HepG2 (cell line): ENCODE measurements around the gene CCL16. TPM values are rescaled to one million over a fixed set of nuclear protein-coding genes. Genes with fewer than 3 reads are reported as not detected.

Experiments used
- EHMT2 ChIP-seq: fragments of 200-600 bp; sonication (generic); IDR thresholded peaks from 2 replicates; pipeline ENCODE4 v1.7.0; 2017; ENCODE audit warnings: antibody characterized with exemption, low read depth, low read length, borderline replicate concordance
- HDAC2 ChIP-seq: sonication (generic); formaldehyde crosslinking; IDR thresholded peaks from 2 replicates; pipeline ENCODE4 v1.4.0; 2020; ENCODE audit warnings: missing genetic modification reagents
- HHEX ChIP-seq: IDR thresholded peaks from 2 replicates; pipeline ENCODE4 v1.6.1; 2016; ENCODE audit warnings: control low read depth
- HNF1A ChIP-seq, 2 experiments: sonication (generic) in 1 of 2; formaldehyde crosslinking in 1 of 2; IDR thresholded peaks; 2 replicates each; pipeline versions ENCODE4 v1.4.0 to v1.6.1; 2016 to 2020; ENCODE audit warnings: borderline replicate concordance in 1 of 2, low read depth in 1 of 2, mild to moderate bottlenecking in 1 of 2, missing genetic modification reagents in 1 of 2
- HOXA3 ChIP-seq: sonication (generic); formaldehyde crosslinking; IDR thresholded peaks from 2 replicates; pipeline ENCODE4 v1.5.0; 2020; ENCODE audit warnings: missing genetic modification reagents
- JUNB ChIP-seq: sonication (generic); formaldehyde crosslinking; IDR thresholded peaks from 2 replicates; pipeline ENCODE4 v1.8.0; 2022; ENCODE audit warnings: missing genetic modification reagents, mild to moderate bottlenecking, borderline replicate concordance
- PHF20 ChIP-seq: sonication (generic); formaldehyde crosslinking; IDR thresholded peaks from 2 replicates; pipeline ENCODE4 v1.5.0; 2020; ENCODE audit warnings: mild to moderate bottlenecking, missing genetic modification reagents
- POGK ChIP-seq: sonication (generic); formaldehyde crosslinking; conservative IDR thresholded peaks from 2 replicates; pipeline ENCODE4 v1.8.0; 2022; ENCODE audit warnings: mild to moderate bottlenecking, moderate library complexity, missing genetic modification reagents
- RARA ChIP-seq: IDR thresholded peaks from 2 replicates; pipeline ENCODE4 v1.6.1; 2016; ENCODE audit warnings: missing genetic modification reagents, missing compliant biosample characterization
- RELA ChIP-seq: sonication (generic); formaldehyde crosslinking; IDR thresholded peaks from 2 replicates; pipeline ENCODE4 v1.4.0; 2020; ENCODE audit warnings: missing genetic modification reagents
- TEAD3 ChIP-seq: optimal IDR thresholded peaks from 2 replicates; pipeline ENCODE3; 2016; ENCODE audit warnings: borderline replicate concordance
- ZFP90 ChIP-seq: sonication (generic); formaldehyde crosslinking; IDR thresholded peaks from 2 replicates; pipeline ENCODE4 v1.8.0; 2022; ENCODE audit warnings: missing genetic modification reagents, mild to moderate bottlenecking, inconsistent platforms, borderline replicate concordance
- ZIK1 ChIP-seq: sonication (generic); formaldehyde crosslinking; IDR thresholded peaks from 2 replicates; pipeline ENCODE4 v1.5.0; 2020; ENCODE audit warnings: mild to moderate bottlenecking, low read depth, missing genetic modification reagents, borderline replicate concordance
- ZNF101 ChIP-seq: sonication (generic); formaldehyde crosslinking; IDR thresholded peaks from 2 replicates; pipeline ENCODE4 v1.4.0; 2020; ENCODE audit warnings: mild to moderate bottlenecking, low read depth, missing genetic modification reagents, borderline replicate concordance
- ZNF510 ChIP-seq: sonication (generic); formaldehyde crosslinking; IDR thresholded peaks from 2 replicates; pipeline ENCODE4 v1.4.0; 2020; ENCODE audit warnings: low read depth, mild to moderate bottlenecking, missing genetic modification reagents
- ZNF597 ChIP-seq: sonication (generic); formaldehyde crosslinking; IDR thresholded peaks from 2 replicates; pipeline ENCODE4 v1.5.0; 2020; ENCODE audit warnings: missing genetic modification reagents
- ZNF629 ChIP-seq: sonication (generic); formaldehyde crosslinking; conservative IDR thresholded peaks from 2 replicates; pipeline ENCODE4 v1.5.0; 2020; ENCODE audit warnings: missing genetic modification reagents
- polyA plus RNA-seq, 8 experiments: library from polyadenylated mRNA; depleted of rRNA in 3 of 8; stranded (reverse) in 7 of 8; unstranded in 1 of 8; fragments of >200 nt; fragmentation: Illumina TruSeq in 4 of 8; extraction: Trizol in 4 of 8; gene quantifications; 2 replicates each; pipeline versions ENCODE4 v1.2.1 to v1.2.3, GENCODE V29; 2011 to 2016; ENCODE audit warnings: low read depth in 4 of 8, missing spikeins in 1 of 8, mixed read lengths in 1 of 8; ENCODE audit not compliant: insufficient read depth in 1 of 8
- total RNA-seq, 5 experiments: library from RNA; depleted of rRNA; stranded (reverse); fragments of >200 nt; fragmentation: Illumina TruSeq; extraction: Trizol; gene quantifications; 2 replicates each; pipeline ENCODE4 v1.2.3, GENCODE V29; 2016; ENCODE audit warnings: low read depth in 1 of 5
- TF ChIP-seq, protein P1 (sequence below): IDR thresholded peaks from 2 replicates; pipeline ENCODE4 v1.6.1; 2016; ENCODE audit warnings: missing compliant biosample characterization, missing genetic modification reagents, borderline replicate concordance
- TF ChIP-seq, protein P2 (sequence below): sonication (generic); formaldehyde crosslinking; IDR thresholded peaks from 2 replicates; pipeline ENCODE4 v1.4.0; 2020; ENCODE audit warnings: missing genetic modification reagents, borderline replicate concordance

CCL16 gene
- total and polyA plus RNA-seq, 2 of the 13 experiments (the other 11 are each of a cell fraction or from before 2014, with no cell fraction given) = 2.0 to 14.7 TPM

- TF ChIP-seq, protein P1, sequence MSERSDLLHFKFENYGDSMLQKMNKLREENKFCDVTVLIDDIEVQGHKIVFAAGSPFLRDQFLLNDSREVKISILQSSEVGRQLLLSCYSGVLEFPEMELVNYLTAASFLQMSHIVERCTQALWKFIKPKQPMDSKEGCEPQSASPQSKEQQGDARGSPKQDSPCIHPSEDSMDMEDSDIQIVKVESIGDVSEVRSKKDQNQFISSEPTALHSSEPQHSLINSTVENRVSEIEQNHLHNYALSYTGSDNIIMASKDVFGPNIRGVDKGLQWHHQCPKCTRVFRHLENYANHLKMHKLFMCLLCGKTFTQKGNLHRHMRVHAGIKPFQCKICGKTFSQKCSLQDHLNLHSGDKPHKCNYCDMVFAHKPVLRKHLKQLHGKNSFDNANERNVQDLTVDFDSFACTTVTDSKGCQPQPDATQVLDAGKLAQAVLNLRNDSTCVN (CRISPR knock-in tag) = no peak
- TF ChIP-seq, protein P2, sequence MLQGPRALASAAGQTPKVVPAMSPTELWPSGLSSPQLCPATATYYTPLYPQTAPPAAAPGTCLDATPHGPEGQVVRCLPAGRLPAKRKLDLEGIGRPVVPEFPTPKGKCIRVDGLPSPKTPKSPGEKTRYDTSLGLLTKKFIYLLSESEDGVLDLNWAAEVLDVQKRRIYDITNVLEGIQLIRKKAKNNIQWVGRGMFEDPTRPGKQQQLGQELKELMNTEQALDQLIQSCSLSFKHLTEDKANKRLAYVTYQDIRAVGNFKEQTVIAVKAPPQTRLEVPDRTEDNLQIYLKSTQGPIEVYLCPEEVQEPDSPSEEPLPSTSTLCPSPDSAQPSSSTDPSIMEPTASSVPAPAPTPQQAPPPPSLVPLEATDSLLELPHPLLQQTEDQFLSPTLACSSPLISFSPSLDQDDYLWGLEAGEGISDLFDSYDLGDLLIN (CRISPR knock-in tag) = no peak
- TF ChIP-seq ZNF597 (CRISPR knock-in tag) (no peak), ZNF510 (CRISPR knock-in tag) (peak; percentile 49; the same call in 1 of the 2 replicates), HNF1A (IDR thresholded peaks at IDR 0.05; ENCODE audit: low read depth) (no peak), HNF1A (CRISPR knock-in tag; IDR thresholded peaks at IDR 0.05; ENCODE audit: borderline replicate concordance) (peak; percentile 35; the same call in 1 of the 2 replicates), ZIK1 (CRISPR knock-in tag) (no peak), EHMT2 (0 out of 2 replicates have a peak, but pooled peaks have one; percentile 30), PHF20 (CRISPR knock-in tag) (no peak), RARA (0 out of 2 replicates have a peak, but pooled peaks have one; percentile 54), POGK (CRISPR knock-in tag) (no peak), HHEX (0 out of 2 replicates have a peak, but pooled peaks have one; percentile 44), ZNF101 (CRISPR knock-in tag) (no peak), RELA (CRISPR knock-in tag) (no peak), HOXA3 (CRISPR knock-in tag) (peak; percentile 14; the same call in 1 of the 2 replicates), ZNF629 (CRISPR knock-in tag) (no peak), ZFP90 (CRISPR knock-in tag) (peak; percentile 53; the same call in 1 of the 2 replicates), TEAD3 (CRISPR knock-in tag) (peak; percentile 95), JUNB (no peak), HDAC2 (CRISPR knock-in tag) (no peak; the same call in 1 of the 2 replicates)
Observed at GRCh38 chr17:36001862-36002603, 20.7 kb upstream of the CCL16 start (continued).
